Ovary (tissue), 9 donors: ENCODE results near the gene ACER3. TPM values are rescaled to one million over a fixed set of nuclear protein-coding genes. Genes with fewer than 3 reads are reported as not detected.

ENCODE experiments used
- DNase-seq, 5 donors: peaks; one replicate each; pipeline ENCODE4 v3.0.0-alpha.2; 2019 to 2020
- H3K27ac ChIP-seq, 2 donors: fragments of 200-600 bp; one replicate each; pipeline versions ENCODE4 v1.5.1 to v1.8.0; 2019 to 2022
- H3K27me3 ChIP-seq: fragments of 200-600 bp; one replicate; pipeline ENCODE4 v1.8.0; 2022
- H3K36me3 ChIP-seq: fragments of 200-600 bp; sonication (generic); one replicate; pipeline ENCODE4 v1.5.1; 2019
- H3K4me1 ChIP-seq: one replicate; pipeline ENCODE4 v1.8.1; 2013; ENCODE audit warnings: mild to moderate bottlenecking, moderate library complexity; ENCODE audit not compliant: insufficient read depth
- H3K4me3 ChIP-seq: fragments of 200-600 bp; sonication (generic); one replicate; pipeline ENCODE4 v1.5.1; 2017
- H3K9me3 ChIP-seq, 2 donors: fragments of 200-600 bp in 1 of 2; sonication (generic) in 1 of 2; one replicate each; pipeline versions ENCODE4 v1.5.1 to v1.8.1; 2013 to 2019; ENCODE audit warnings: mild to moderate bottlenecking in 1 of 2, moderate library complexity in 1 of 2
- CTCF ChIP-seq, 3 donors: fragments of 450-650 bp in 2 of 3; fragments of 200-600 bp in 1 of 3; IDR thresholded peaks; one replicate each; pipeline versions ENCODE4 v1.5.1 to v1.8.0; 2016 to 2022; ENCODE audit warnings: antibody characterized with exemption in 3 of 3, mild to moderate bottlenecking in 1 of 3
- EP300 ChIP-seq: sonication (generic); formaldehyde crosslinking; IDR thresholded peaks from one replicate; pipeline ENCODE4 v1.6.1; 2017; ENCODE audit warnings: antibody characterized with exemption
- POLR2A ChIP-seq: fragments of 450-650 bp; IDR thresholded peaks from one replicate; pipeline ENCODE4 v1.6.1; 2017; ENCODE audit warnings: antibody characterized with exemption, mild to moderate bottlenecking, moderate library complexity
- WGBS, 3 donors: extraction: QIAGEN DNeasy Blood & Tissue Kit in 1 of 3; methylation state at CpG; one replicate each; pipeline versions ENCODE4 v1.1.5 to v1.1.7; 2013 to 2017; 5-methylcytosine and 5-hydroxymethylcytosine counted together
- intact Hi-C, 4 donors: fragments of 100-400 bp; cut with DNase I; formaldehyde crosslinking; loops; one replicate each; pipeline versions ENCODE4 v1.11.0 to v1.15.1; 2022 to 2023
- polyA plus RNA-seq, 2 donors: library from polyadenylated mRNA; stranded (reverse); fragments of 200-250 nt in 1 of 2; fragments of 350-450 nt in 1 of 2; fragmentation: Illumina TruSeq in 1 of 2; extraction: RNeasy Lipid Tissue Mini Kit (QIAGEN cat#74804) in 1 of 2; gene quantifications; one replicate each; pipeline ENCODE4 v1.2.3, GENCODE V29; 2013 to 2014
- total RNA-seq, 7 donors: library from RNA; depleted of rRNA in 2 of 7; stranded (reverse); fragments of >200 nt in 2 of 7; fragmentation: NEBNext Ultra II Directional in 3 of 7; extraction: Animal tissue kit (Norgen Biotek cat#: 25700) in 3 of 7; gene quantifications; one replicate each; pipeline versions ENCODE4 v1.1.0 to v1.2.4, GENCODE V29; 2016 to 2023
- donor health status: DM: no; HTN: no; CAD: no; lungs with moderate emphysema.
- donor health status: DM: no; HTN: no; CAD: no.
- donor health status: Bipolar disorder and iron deficiency.
- donor health status: DM: yes; HTN: yes; CAD: no.
- donor health status: DM: no; HTN: no; CAD: no.
- donor health status: DM: yes; HTN: yes; CAD: no.

The ACER3 gene
- total and polyA plus RNA-seq, 9 donors = 2.4 to 20.7 (median 8.4) TPM

GRCh38 chr11:77069336-77069968, 208.7 kb downstream of the ACER3 start:
- H3K27me3 ChIP-seq = no peaks in the 10 kb centered on the region
- peak in 2 of 5 donors; percentile 7 to 14 for DNase-seq
- no peak overlapping the region for H3K27ac ChIP-seq
- intact Hi-C loops = no loop called here
- TF ChIP-seq EP300 (no peak), CTCF (IDR thresholded peaks at IDR 0.05) (no peak), POLR2A (no peak)
- H3K4me3 ChIP-seq = no peak overlapping the region
- H3K4me1 ChIP-seq = peaks cover 24% of the 10 kb centered on the region
- WGBS, 3 donors = 71 to 80% (median 75%) methylated on average over 6 of the region's 6 CpGs
- H3K36me3 ChIP-seq = no peaks in the 10 kb centered on the region
- no peaks in the 10 kb centered on the region for H3K9me3 ChIP-seq

- H3K27me3 ChIP-seq = no peaks in the 10 kb centered on the region
- no peak overlapping the region for H3K27ac ChIP-seq
- intact Hi-C loops = no loop called here
- no peaks in the 10 kb centered on the region for H3K9me3 ChIP-seq
- peaks cover 29% of the 10 kb centered on the region for H3K4me1 ChIP-seq
- DNase-seq = peak in 2 of 5 donors; percentile 12 to 20
- TF ChIP-seq POLR2A (no peak), CTCF (IDR thresholded peaks at IDR 0.05) (no peak), EP300 (no peak)
- 90 to 93% (median 93%) methylated on average over 8 of the region's 8 CpGs for WGBS, 3 donors
- no peak overlapping the region for H3K4me3 ChIP-seq
- no peaks in the 10 kb centered on the region for H3K36me3 ChIP-seq
Observed at GRCh38 chr11:77069969-77070582, 209.4 kb downstream of the ACER3 start.

- Histone ChIP-seq H3K4me3 (no peak overlapping the region), H3K27me3 (no peaks in the 10 kb centered on the region), H3K36me3 (no peaks in the 10 kb centered on the region), H3K9me3 (no peaks in the 10 kb centered on the region), H3K4me1 (peaks cover 29% of the 10 kb centered on the region), H3K27ac (peak overlapping the region in 1 of 2 donors; percentile 84)
- peak in 2 of 5 donors; percentile 23 for DNase-seq
- no peak for TF ChIP-seq CTCF (IDR thresholded peaks at IDR 0.05)
- no peak for TF ChIP-seq POLR2A
- TF ChIP-seq EP300 = no peak
- 71 to 85% (median 83%) methylated on average over 7 of the region's 7 CpGs for WGBS, 3 donors
- intact Hi-C loops = no loop called here
Observed at GRCh38 chr11:77071077-77071476, 210.4 kb downstream of the ACER3 start.

GRCh38 chr11:77071671-77072605, 211.2 kb downstream of the ACER3 start:
- no peaks in the 10 kb centered on the region for H3K27me3 ChIP-seq
- H3K4me3 ChIP-seq = no peak overlapping the region
- peak overlapping the region in 1 of 2 donors; percentile 84 for H3K27ac ChIP-seq
- no peaks in the 10 kb centered on the region for H3K9me3 ChIP-seq
- H3K4me1 ChIP-seq = peaks cover 29% of the 10 kb centered on the region
- no peaks in the 10 kb centered on the region for H3K36me3 ChIP-seq
- peak in 4 of 5 donors; percentile 18 to 36 (median 30) for DNase-seq
- intact Hi-C loops = no loop called here
- 78 to 80% (median 79%) methylated on average over 15 of the region's 15 CpGs for WGBS, 3 donors
- TF ChIP-seq POLR2A (no peak), CTCF (IDR thresholded peaks at IDR 0.05) (no peak), EP300 (no peak)
